ENCODE data around the gene GPSM1. TPM values are rescaled to one million over a fixed set of nuclear protein-coding genes. Genes with fewer than 3 reads are reported as not detected.

Gene GPSM1
- total and polyA plus RNA-seq, 9 of the 15 experiments (the other 6 are each of a cell fraction or from before 2014, with no cell fraction given), result 0.04 to 14.2 (median 3.1) TPM

DNA sequence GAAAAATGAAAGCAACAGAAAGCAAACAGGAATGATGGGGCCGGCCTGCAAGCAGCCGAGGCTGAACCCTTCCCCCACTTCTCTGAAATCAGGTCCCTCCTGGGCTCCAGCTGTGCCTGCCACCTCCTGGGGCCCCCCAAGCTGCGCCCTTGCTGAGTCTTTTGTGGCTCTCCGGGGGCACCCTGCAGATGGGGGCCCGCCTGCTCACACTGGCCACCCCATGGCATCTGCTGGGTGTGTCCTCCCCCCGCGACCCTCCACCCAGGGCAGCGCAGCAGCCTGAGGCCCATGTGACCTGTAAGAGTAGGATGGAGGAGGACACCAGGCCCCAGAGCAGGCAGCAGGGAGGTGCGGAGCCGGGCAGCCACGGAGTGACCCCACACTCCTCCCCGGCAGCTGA lies 5.7 kb downstream of the GPSM1 start:
- 65% methylated on average over 12 of the region's 12 CpGs for WGBS (ENCODE audit: insufficient coverage, low coverage, missing lambda C conversion rate)
- Histone ChIP-seq H4K20me1 (replicated peaks; ENCODE audit: control insufficient read depth, insufficient read depth, low read length) (no peaks in the 10 kb centered on the region), H3K4me1 (replicated peaks in 1 of 2; ENCODE audit: control insufficient read depth in 2 of 2, insufficient read depth in 2 of 2, low read length in 2 of 2) (peaks cover 2 to 93% of the 10 kb centered on the region in 2 experiments; a peak in 4 of 5 replicates), H3K9ac (ENCODE audit: insufficient read depth in 1 of 2, low read depth in 2 of 2, low read length in 2 of 2) (no peak overlapping the region), H3K27me3 (ENCODE audit: control insufficient read depth in 2 of 2, insufficient read depth in 2 of 2, low read length in 2 of 2) (no peaks in the 10 kb centered on the region), H3K27ac (ENCODE audit: extremely low read depth, low read depth, low read length) (no peak overlapping the region), H3K36me3 (ENCODE audit: control insufficient read depth, insufficient read depth, low read length) (peaks cover 10% of the 10 kb centered on the region; the same call in 1 of the 3 replicates), H3K79me2 (ENCODE audit: control insufficient read depth, insufficient read depth, low read length) (peaks cover 13% of the 10 kb centered on the region), H3K9me1 (ENCODE audit: control insufficient read depth, insufficient read depth, low read length) (peaks cover 3% of the 10 kb centered on the region), H2AFZ (ENCODE audit: low read depth, low read length) (no peak overlapping the region), H3K9me3 (replicated peaks; ENCODE audit: control insufficient read depth, insufficient read depth, low read depth, low read length) (no peaks in the 10 kb centered on the region), H3K4me3 (no peak overlapping the region), H3K4me2 (ENCODE audit: insufficient read depth, low read length) (no peak overlapping the region)
- intact Hi-C loops (cut with micrococcal nuclease), result no loop called here
- no peak for DNase-seq (ENCODE audit: extremely low read depth in 1 of 4, low spot score in 3 of 4)
- no peak for TF ChIP-seq SLC30A9 (CRISPR knock-in tag; IDR thresholded peaks at IDR 0.05)
- TF ChIP-seq HDAC2 (IDR thresholded peaks at IDR 0.05), result no peak
- no peak for TF ChIP-seq NCOA1 (IDR thresholded peaks at IDR 0.05; ENCODE audit: low read depth)
- ChIA-PET POLR2A (no interaction called here), CTCF (ENCODE audit: low intra/inter-chr PET ratio) (no interaction called here)
- no peak for ATAC-seq
- FAIRE-seq, result no peak
- in situ Hi-C loops (cut with MboI), result loop anchor here (25.0 kb wide), 1 partner anchor 304 kb away; no protein-coding TSS in a partner anchor
- no TSS peak for BruUV-seq (replicated peaks)

DNA sequence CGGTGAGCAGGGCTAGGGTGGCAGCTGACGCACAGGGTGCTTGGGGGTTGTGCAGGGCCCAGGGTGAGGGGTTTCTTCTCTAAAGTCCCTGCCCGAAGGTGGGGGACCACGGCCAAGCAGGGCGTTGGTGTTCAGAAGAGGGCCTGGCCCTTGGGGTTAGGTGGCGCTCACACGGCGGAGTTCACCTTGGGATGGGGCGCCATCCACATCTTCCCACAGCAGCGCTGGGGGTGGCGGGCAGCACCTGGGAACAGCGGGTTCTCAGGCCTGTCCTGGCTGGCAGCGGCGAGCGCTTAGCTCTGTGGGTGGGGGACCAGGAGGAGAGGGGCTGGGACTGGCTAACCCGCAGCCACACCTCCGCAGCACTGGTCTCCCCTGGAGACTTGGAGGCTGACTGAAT lies 6.1 kb downstream of the GPSM1 start:
- H3K27ac ChIP-seq (ENCODE audit: extremely low read depth, low read depth, low read length), result no peak overlapping the region
- 88% methylated on average over 14 of the region's 17 CpGs for WGBS (ENCODE audit: insufficient coverage, low coverage, missing lambda C conversion rate)
- H3K27me3 ChIP-seq (ENCODE audit: control insufficient read depth in 2 of 2, insufficient read depth in 2 of 2, low read length in 2 of 2), result no peaks in the 10 kb centered on the region
- peaks cover 12% of the 10 kb centered on the region; the same call in 1 of the 3 replicates for H3K36me3 ChIP-seq (ENCODE audit: control insufficient read depth, insufficient read depth, low read length)
- BruUV-seq (replicated peaks), result no TSS peak
- ChIA-PET POLR2A (no interaction called here), CTCF (ENCODE audit: low intra/inter-chr PET ratio) (no interaction called here)
- intact Hi-C loops (cut with micrococcal nuclease) (no loop called here), in situ Hi-C loops (cut with MboI) (loop anchor here (25.0 kb wide), 1 partner anchor 304 kb away; no protein-coding TSS in a partner anchor)
- peaks cover 3% of the 10 kb centered on the region for H3K9me1 ChIP-seq (ENCODE audit: control insufficient read depth, insufficient read depth, low read length)
- TF ChIP-seq TBP (optimal IDR thresholded peaks at IDR 0.05; ENCODE audit: low read depth, low read length) (no peak), SAFB2 (IDR thresholded peaks at IDR 0.05; ENCODE audit: borderline replicate concordance, low read depth, low read length, severe bottlenecking) (no peak), SIN3A (IDR thresholded peaks at IDR 0.05; ENCODE audit: borderline replicate concordance in 2 of 2, control insufficient read depth in 1 of 2, low read depth in 2 of 2, low read length in 2 of 2) (no peak), ZNF766 (CRISPR knock-in tag; conservative IDR thresholded peaks at IDR 0.05) (no peak), LEF1 (IDR thresholded peaks at IDR 0.05) (no peak), ZNF134 (CRISPR knock-in tag; conservative IDR thresholded peaks at IDR 0.05) (no peak), CAMTA2 (CRISPR knock-in tag; conservative IDR thresholded peaks at IDR 0.05) (no peak)
- TF ChIP-seq, protein P1, sequence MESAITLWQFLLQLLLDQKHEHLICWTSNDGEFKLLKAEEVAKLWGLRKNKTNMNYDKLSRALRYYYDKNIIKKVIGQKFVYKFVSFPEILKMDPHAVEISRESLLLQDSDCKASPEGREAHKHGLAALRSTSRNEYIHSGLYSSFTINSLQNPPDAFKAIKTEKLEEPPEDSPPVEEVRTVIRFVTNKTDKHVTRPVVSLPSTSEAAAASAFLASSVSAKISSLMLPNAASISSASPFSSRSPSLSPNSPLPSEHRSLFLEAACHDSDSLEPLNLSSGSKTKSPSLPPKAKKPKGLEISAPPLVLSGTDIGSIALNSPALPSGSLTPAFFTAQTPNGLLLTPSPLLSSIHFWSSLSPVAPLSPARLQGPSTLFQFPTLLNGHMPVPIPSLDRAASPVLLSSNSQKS (CRISPR knock-in tag; IDR thresholded peaks at IDR 0.05), result no peak
- no peak overlapping the region for H2AFZ ChIP-seq (ENCODE audit: low read depth, low read length)
- no peak overlapping the region for H3K4me2 ChIP-seq (ENCODE audit: insufficient read depth, low read length)
- peaks cover 0 to 93% of the 10 kb centered on the region in 2 experiments; a peak in 3 of 5 replicates for H3K4me1 ChIP-seq (replicated peaks in 1 of 2; ENCODE audit: control insufficient read depth in 2 of 2, insufficient read depth in 2 of 2, low read length in 2 of 2)
- FAIRE-seq (no peak), ATAC-seq (no peak), DNase-seq (ENCODE audit: extremely low read depth in 1 of 4, low spot score in 3 of 4) (no peak)
- no peaks in the 10 kb centered on the region for H3K9me3 ChIP-seq (replicated peaks; ENCODE audit: control insufficient read depth, insufficient read depth, low read depth, low read length)
- no peak overlapping the region for H3K9ac ChIP-seq (ENCODE audit: insufficient read depth in 1 of 2, low read depth in 2 of 2, low read length in 2 of 2)
- H4K20me1 ChIP-seq (replicated peaks; ENCODE audit: control insufficient read depth, insufficient read depth, low read length), result no peaks in the 10 kb centered on the region
- no peak overlapping the region for H3K4me3 ChIP-seq
- H3K79me2 ChIP-seq (ENCODE audit: control insufficient read depth, insufficient read depth, low read length), result peaks cover 8% of the 10 kb centered on the region; the same call in 2 of the 3 replicates

Data from K562 (cell line).